GM19463 (cell line): ENCODE results near the gene TMBIM6.
"Not testable (repeated sequence)": the region's sequence is repeated elsewhere in the genome, so short reads cannot be mapped to it uniquely, and the experiment has no call there.

Experiments used
- ATAC-seq: cut with Tn5 transposase; IDR thresholded peaks from one replicate; pipeline ENCODE4 v1.9.1; 2021; ENCODE audit warnings: mild to moderate bottlenecking, moderate library complexity; ENCODE audit not compliant: unreplicated experiment

TMBIM6 gene

GRCh38 chr12:49773102-49773501, 31.7 kb downstream of the TMBIM6 start:
- not testable (repeated sequence) for ATAC-seq

GRCh38 chr12:49776413-49776812, 35.1 kb downstream of the TMBIM6 start:
- no peak for ATAC-seq

- no peak for ATAC-seq
Measured at GRCh38 chr12:49776858-49777257, 35.5 kb downstream of the TMBIM6 start.

- no peak for ATAC-seq
Measured at GRCh38 chr12:49777341-49777740, 36.0 kb downstream of the TMBIM6 start.

GRCh38 chr12:49777800-49778748, 36.7 kb downstream of the TMBIM6 start:
- no peak for ATAC-seq

GRCh38 chr12:49779581-49779980, 38.2 kb downstream of the TMBIM6 start:
- no peak for ATAC-seq

GRCh38 chr12:49780914-49781313, 39.6 kb downstream of the TMBIM6 start:
- not testable (repeated sequence) for ATAC-seq

- ATAC-seq: no peak
Measured at GRCh38 chr12:49783917-49784676, 42.7 kb downstream of the TMBIM6 start.

- ATAC-seq: no peak
Measured at GRCh38 chr12:49784756-49785409, 43.5 kb downstream of the TMBIM6 start.

GRCh38 chr12:49787672-49788071, 46.3 kb downstream of the TMBIM6 start:
- ATAC-seq: no peak

GRCh38 chr12:49789992-49790391, 48.6 kb downstream of the TMBIM6 start:
- ATAC-seq: no peak

- no peak for ATAC-seq
Measured at GRCh38 chr12:49790741-49791555, 49.6 kb downstream of the TMBIM6 start.

- ATAC-seq: no peak
Measured at GRCh38 chr12:49791700-49792099, 50.3 kb downstream of the TMBIM6 start.

- no peak for ATAC-seq
Measured at GRCh38 chr12:49792181-49792970, 51.0 kb downstream of the TMBIM6 start.

GRCh38 chr12:49792976-49793580, 51.7 kb downstream of the TMBIM6 start:
- no peak for ATAC-seq

GRCh38 chr12:49793620-49794019, 52.3 kb downstream of the TMBIM6 start:
- ATAC-seq: no peak

- no peak for ATAC-seq
Measured at GRCh38 chr12:49794021-49794420, 52.7 kb downstream of the TMBIM6 start.

GRCh38 chr12:49794811-49795653, 53.7 kb downstream of the TMBIM6 start:
- ATAC-seq: no peak
